GM21367 (cell line): ENCODE data around the gene NODAL.
"Not testable (repeated sequence)": the region's sequence is repeated elsewhere in the genome, so short reads cannot be mapped to it uniquely, and the experiment has no call there.

Experiments
- ATAC-seq: cut with Tn5 transposase; IDR thresholded peaks from one replicate; pipeline ENCODE4 v1.9.1; 2021; ENCODE audit not compliant: unreplicated experiment

The NODAL gene

DNA sequence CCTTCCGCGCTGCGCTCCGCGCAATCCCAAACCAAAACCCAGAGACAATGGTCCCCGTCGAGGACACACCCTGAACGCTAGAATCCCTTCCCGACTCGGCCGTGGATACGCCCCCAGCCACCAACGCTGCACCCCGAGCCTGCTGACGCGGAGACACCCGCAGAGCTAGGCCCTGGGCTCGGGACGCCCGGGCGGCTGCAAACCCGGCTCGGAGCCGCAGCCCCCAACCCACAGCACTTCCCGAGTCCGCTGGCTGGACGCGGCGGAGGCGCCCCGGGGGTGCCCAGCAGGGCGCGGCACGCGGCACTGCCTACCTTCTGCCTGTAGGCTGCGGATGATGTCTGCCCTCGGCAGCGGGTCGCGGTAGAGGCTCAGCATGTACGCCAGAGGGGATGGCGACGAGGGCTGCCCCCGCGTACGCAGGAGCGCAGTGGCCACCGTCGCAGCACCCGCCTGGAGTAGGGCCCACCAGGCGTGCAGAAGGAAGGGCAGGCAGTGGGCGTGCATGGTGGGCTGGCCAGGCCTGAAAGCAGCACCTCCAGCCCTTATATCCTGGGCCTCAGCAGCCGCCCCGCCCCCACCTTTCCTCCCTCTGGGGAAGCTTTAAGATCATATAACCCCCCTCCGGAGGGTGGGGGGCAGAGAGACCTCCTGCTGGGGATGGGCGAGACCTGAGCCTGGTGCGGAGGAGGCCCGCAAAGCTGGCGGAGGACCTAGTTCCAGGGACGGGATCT is at the start of gene NODAL:
TSS of gene NODAL (minus strand) at position 521 of the 734 bp plus-strand sequence. CDS start at position 507, 14 bp downstream.
- no peak for ATAC-seq

DNA sequence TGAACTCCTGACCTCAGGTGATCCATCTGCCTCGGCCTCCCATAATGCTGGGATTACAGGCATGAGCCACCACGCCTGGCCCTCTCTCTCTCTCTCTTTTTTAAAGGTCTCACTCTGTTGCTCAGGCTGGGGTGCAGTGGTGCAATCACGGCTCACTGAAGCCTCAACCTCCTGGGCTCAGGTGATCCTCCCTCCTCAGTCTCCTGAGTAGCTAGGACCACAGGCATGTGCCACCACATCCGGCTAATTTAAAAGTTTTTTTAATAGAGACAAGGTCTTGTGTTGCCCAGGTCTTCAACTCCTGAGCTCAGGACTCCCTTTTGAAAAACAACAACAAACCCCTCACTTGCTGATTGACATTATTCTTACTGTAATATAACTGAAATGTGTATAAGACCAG is 48.7 kb upstream of the NODAL start:
- ATAC-seq = no peak

DNA sequence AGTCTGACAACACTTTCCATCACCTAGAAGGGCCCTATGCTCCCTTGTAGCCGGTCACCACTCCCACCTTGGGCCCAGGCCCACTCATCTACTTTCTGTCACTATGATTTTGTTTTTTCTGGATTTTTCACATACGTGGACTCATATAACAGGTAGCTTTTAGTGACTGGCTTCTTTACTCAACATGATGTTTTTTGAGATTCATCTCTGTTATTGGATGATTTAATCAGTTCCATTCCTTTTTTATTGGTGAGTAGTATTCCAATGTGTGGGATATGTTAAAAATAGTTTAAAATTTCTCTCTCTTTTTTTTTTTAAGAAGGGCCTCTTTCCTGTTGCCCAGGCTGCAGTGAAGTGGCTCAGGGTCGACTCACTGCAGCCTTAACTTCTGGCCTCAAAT is 46.3 kb upstream of the NODAL start:
- no peak for ATAC-seq

DNA sequence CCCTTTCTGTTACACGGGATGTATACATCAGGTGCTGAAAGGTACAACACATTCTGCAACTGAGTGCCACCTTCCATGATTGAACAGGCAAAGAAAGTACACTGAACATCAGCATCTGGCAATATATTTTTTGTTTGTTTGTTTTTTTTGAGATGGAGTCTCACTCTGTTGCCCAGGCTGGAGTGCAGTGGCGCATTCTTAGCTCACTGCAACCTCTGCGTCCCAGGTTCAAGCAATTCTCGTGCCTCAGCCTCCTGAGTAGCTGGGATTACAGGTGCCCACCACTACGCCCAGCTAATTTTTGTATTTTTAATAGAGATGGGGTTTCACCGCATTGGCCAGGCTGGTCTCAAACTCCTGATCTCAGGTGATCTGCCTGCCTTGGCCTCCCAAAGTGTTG is 42.4 kb upstream of the NODAL start:
- ATAC-seq = not testable (repeated sequence)

DNA sequence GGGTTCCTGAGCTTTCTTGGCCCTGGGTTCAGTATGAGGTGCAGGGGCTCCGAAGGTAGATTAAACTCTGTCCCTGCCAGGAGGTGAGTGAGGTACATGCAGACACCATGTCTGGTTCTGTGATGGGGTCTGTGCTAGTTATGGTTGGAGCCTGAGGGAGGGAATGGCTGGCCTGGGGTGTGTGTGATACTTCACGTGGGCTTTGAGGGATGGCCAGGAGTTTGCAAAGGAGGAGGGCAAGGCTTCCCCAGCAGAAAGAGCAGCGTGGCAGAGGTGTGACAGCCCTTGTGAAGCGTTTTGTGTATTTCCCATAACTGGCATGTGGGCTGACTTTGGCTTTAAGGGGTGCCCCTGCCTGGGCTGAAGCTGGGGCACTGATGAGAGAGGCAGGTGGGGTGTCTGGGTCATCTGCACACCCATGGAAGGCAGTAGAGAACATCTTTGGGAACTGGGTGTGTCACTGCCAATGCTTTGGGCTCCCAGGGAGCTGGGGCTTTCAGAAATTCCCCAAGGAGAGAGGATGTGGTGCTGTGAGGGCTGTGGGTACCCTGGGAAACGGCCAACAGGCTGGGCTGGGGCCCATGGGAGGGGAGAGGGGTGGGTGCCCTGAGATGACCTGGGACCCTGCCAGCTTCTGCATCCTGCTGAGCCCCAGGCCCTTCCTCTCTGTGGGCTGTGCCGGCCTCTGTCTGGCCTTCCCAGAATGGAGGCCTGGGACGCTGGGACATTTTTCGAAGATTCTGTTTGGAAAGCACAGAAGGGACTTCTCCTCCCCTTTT is 41.7 kb upstream of the NODAL start:
- ATAC-seq = no peak

DNA sequence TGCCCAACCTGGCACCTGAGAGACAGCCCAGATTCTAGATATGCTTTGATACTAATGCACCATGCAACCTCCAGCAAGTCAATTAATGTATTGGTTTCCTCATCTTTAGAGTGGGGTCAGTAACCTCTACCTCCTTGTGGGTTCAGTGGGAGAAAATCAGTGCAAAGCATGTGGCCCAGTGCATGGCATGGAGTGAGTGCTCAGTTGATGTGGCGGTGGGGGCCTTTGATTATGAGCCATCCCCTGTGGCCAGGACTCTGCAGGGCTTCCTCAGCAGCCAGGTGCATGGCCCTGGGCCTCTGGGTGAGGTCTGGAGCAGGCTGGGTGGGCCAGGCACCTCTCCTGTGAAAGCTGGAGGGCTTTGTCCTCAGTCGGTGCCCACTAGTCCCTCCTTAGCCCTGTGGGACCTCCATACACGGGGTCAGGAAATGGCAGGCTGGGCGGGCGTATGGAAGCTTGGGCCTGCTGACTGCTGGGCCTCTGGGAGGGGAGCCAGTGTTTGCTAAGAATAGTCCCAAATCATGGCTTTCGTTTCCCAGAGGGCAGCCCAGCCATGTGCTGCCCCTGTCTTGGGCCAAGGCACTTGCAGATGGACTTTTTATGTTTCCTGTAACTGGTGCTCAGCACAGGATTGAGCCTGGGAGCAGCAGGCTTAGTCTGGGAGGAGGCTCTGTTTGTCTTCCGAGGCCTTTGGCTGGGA is 40.5 kb upstream of the NODAL start:
- no peak for ATAC-seq

DNA sequence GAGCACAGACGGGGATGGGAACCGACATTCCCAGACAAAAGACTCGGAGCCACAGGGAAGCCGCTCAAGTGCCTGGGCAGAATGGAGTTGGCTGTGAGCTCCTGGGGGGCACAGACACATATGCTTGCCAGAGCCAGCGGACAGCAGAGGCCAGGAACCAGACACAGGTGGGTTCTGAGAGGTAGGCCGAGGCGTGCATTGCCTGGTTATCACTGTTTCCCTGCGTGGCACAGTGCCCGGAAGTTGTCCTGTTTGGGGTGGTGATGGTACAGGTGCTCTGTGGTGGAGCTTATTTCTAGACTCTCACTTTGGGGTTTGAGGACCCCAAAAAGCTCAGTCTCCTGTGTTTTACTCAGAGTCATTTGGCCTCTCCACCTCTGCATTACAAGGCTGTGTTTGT is 39.6 kb upstream of the NODAL start:
- ATAC-seq = no peak

DNA sequence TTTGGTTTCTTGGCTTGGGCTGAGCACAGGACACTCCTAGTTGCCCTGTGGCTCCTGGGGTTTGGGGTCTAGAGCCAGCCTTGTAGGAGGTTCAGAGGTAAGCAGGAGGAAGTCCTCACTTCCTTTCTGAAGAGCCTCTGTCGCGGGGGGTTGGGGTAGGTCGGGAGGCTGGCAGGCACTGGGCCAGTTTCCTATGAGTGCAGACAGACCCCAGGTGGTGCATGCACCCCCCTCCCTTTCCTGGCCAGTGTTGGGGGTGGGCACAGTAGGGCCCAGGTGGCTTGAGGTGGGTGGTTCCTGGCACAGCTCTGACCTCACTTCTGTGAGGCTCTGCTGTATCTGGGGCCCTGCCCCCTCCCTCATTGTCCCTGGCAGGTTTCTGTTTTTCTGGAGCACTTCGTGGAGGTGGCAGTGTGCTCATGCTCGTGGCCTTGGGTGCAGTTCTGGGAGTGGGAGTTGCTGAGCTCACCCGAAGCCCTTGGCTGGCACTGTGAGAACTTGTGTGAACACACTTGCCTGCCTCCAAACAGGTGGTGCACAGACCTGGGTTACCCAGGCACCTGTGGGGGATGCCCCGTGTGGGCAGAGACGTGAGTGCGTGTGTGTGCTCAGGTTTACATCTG is 38.9 kb upstream of the NODAL start:
- no peak for ATAC-seq

DNA sequence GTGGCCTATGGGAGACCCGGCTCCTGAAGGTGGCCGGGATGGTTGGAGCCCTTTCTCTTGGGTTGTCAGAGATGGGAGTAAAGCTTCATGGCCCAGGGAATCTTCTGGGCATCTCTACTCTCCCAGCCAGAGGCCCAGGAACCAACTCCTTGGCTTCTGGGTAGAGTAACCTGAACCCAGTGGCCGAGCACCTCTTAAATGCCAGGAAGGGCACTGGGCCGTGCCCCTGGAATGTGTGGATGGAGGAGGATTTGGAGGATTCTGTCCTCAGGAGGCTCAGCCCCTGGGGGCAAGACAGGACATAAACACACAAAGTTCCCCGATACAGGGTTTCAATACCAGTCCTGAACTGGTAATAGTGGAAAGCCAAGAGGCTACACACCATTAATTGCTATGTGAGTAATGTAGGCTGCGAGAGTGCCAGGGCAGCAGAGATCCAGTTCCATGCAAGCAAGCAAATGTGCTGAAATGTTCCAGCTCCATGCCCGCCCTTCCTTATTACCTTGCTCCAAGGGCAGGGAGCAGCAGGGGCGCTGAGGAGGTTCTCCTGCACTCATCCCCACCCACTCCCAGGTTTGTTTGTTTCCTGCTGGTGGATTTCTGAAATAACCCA is 38.3 kb upstream of the NODAL start:
- ATAC-seq = no peak

DNA sequence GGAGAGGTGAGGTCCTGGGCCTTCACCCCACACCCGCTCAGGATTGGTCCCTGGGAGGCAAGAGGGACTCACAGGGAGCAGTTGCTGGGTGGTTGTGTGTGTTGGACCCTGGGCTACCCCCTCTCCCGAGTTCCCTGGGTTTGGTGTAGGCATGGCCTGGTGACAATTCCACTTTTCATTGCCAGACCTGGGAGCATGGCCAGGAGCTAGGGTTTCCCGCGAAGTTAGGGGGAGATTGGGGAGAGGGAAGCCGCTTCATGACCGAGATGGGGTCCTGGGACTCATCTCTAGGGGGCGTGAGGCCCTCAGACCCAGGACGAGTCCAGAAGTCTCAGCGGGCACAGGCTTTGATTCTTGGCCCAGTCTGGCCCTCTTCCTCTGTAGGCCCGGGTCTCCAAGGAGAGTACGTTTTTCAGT is 37.7 kb upstream of the NODAL start:
- ATAC-seq = no peak

DNA sequence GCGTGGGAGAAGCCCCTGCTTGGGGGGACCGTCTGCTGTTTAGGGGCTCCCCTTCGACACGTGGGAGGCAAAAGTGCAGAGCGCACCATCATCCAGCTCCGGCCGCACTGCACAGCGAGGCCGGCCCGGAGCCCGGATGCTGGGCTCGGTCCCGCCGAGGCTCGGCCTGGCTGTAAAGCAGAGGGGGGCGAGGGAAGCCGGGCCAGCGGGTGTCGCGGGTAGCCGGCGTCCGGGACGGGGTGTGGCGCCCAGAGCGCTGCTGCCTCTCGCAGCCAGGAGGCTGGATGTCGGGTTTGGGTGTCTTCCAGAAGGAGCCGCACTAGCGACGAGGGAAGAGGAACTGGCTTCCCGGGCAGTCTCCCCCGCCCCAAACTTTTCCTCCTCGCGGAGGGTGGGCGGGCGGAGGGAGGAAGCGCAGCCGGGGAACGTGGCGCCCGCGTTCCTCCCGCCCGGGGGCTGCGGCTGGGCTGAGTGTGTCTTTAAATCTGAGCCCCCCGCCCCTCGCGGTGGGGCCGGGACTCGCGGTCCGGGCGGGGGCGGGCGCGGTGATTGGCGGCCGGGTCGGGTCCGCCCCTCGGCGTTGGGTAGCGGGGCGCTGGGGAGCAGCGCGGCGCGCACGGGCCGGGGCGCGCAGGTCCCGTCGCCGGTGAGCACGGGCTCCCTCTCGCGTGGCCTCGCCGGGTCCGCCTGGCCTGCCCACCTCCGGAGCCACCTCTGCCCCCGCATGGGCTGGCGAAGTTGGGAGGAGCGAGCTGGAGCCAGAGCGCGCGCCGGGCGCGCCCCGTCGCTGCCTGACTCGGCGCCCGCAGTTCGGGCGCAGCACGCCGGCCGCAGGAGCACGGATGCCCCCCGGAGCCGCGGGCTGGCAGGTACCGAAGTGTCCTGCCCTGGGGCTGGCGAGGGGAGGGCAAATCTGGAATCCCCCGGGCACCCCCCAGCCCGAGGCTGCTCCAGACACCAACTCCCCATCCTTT is 37.0 kb upstream of the NODAL start, which contains the start of gene PALD1:
TSS of gene PALD1 (plus strand) at position 577 of the 974 bp plus-strand sequence. CDS start 47,185 bp downstream, outside the sequence.
- ATAC-seq = no peak

DNA sequence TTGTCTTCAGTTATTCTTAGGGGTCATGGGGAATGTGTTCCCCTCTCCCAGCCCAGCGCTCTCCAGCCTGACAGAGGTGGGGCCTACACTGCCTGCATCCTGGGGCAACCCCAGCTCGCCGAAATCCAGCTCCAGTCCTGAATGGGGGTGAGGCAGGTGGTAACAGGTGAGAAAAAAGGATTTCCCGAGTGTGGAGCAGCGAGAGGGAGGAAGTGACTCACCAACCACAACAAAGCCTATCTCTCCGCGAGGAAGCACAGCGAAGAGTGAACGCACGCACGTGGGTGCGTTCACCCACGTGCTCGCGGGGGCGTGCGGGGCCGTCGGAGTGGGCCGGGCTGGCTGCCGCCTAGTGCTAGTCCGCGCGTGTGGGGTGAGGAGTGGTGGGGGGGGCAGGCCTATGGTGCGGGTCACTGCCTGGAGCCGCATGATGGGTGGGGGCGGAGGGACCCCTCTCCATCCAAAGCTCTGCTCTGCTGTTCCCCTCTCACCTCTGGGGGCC is 36.2 kb upstream of the NODAL start:
- ATAC-seq = no peak

DNA sequence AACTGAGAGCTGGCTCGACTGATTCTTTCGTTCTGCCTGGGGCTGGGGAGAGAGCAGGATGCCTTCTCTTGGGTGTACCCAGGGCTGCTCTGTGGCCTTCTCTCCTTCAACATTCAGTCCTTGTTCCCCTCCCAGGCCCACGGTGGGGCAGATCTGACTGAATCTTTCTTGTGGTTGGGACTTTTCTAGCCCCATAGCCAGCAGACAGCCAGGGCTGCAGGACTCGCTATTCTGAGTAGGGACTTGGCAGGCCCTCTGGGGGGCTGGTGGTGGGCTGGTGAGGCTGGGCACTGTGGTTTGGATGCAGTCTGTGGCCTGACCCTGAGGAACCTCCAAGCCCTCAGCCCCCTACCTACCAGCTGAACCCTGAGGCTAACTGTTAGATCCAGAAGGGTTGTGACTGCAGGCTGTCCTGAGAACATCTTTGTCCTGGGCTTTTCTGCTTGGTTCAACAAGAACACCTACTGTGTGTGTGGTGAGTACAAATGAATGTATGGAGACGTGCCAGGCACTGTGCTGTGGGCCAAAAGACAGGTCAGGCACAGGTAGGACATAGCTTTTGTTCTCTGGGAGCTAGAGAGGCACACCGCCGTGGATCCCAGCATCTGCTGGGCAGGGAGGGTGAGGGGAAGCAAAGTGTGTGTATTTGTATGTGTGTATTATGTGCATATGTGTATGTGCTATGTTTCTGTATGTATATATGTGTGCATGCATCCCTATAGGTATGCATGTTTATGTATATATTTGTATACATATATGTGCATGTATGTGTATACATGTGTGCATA is 35.0 kb upstream of the NODAL start:
- no peak for ATAC-seq

DNA sequence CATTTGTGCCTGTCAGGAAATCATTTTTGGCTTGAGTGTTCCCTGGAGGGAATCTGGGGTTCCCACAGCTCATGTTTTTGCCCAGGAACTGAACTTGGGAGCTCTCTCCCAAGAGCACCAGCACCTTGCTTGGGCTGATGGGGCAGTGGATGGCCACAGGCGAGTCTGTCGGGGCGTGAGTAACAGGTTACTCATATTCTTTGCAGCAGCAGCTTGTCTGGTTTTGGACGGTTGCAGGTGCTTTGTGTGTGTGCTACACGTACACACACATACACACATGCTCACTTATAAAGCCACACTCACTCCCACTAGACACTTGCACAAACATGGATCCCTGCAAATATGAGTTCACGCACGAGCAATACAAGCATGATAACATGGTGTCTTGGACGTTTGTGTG is 34.2 kb upstream of the NODAL start:
- no peak for ATAC-seq

DNA sequence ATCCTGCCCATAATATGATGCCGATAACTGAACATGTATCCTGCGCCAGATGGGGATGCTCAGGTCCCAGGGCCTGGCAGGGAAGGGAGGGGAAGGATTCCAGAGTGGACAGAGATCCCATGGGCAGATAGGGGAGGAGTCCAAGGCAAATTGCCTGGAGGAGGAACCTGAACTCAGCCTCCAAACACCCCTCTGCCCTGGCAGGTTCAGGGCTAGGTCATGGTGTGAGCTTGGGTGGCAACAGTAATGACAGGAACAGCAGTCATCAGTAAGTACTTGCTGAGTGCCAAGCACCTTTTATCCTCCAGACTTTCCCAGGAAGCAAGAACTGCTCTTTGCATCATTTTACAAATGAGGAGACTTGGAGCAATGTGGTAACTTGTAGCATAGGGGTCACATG is 33.3 kb upstream of the NODAL start:
- ATAC-seq = no peak

DNA sequence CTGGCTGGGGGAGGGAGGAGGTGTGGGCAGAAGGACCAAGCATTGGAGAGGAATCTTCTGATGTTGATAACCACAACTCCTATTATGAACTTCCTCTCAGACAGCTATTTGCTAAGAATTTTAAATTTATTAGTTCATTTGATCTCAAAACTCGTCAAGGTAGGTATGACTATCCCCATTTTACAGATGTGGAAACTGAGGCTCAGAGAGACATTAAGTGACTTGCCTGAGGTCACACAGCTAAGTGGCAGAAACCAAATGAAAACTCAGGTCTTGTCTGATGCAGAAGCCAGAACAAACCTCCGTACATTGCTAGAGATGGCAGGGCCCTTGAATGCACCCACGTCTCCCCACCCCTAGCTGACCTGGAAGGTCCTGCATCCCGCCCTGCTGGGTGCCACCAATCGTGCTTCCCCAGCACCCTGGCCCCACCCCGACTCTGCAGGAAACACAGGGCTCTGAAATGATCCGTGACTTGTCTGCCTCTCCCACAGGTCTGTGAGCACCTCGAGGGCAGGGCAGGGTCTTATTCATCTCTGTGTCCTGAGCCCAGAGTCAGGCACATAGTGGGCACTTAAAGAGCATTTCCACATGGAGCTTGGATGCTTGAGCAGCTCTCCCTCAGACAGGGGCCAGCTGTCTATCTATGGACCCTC is 31.4 kb upstream of the NODAL start:
- no peak for ATAC-seq

DNA sequence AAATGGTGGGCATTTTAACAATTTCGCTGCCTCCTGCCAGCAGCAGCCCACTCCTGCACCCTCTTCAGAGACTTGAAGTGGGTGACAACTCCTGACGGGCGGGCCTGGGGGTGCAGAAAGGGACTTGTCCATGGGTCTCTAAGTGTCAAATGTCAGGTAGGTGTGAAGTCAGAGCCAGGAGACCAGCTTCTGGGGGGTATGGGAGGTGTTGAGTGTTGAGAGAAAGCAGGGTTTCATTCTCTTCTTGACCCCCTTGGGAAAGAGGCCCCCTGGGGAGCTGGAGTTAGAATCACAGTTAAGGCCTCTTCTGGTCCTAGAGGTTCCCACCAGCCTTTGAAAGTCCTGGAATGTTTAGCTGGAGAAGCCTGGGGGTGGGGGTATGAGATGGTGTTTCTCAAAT is 25.5 kb upstream of the NODAL start:
- ATAC-seq = no peak

DNA sequence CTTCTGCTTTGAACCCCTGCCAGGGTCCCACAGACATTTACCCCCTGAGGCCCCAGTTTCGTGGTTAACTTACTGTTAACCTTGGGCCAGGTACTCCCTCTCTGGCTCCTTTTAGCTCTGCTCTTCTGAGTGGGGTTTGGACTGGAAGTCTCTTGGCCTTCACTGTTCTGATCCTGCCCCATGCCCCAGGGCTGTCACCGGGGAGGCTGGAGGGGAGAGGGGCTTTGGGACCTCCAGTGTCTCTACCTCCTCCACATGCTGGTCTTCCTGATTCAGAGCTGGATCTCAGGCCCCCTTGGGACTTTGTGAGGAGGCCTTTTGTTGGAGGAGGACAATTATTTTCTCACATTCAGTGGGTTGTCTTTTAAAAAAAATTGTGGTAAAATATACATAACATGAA is 24.4 kb upstream of the NODAL start:
- ATAC-seq = no peak
